ENCODE results near the gene THAP5.

GRCh38 chr7:108557617-108558016 lies 11.9 kb downstream of the THAP5 start:
- TF ChIP-seq CTCF (IDR thresholded peaks at IDR 0.05) (no peak), SIN3A (IDR thresholded peaks at IDR 0.05; ENCODE audit: borderline replicate concordance, insufficient read depth, low read depth, low read length) (no peak), POLR2AphosphoS5 (IDR thresholded peaks at IDR 0.05; ENCODE audit: low read depth, low read length) (no peak), REST (IDR thresholded peaks at IDR 0.05; ENCODE audit: insufficient read depth in 1 of 2, low read depth in 2 of 2, low read length in 1 of 2) (no peak), TCF7L2 (IDR thresholded peaks at IDR 0.05; ENCODE audit: low read depth, low read length) (no peak)

Measured in Panc1 (cell line).